HUES48 (cell line): Measurements from ENCODE around the gene RND2.
"Not testable (repeated sequence)": the region's sequence is repeated elsewhere in the genome, so short reads cannot be mapped to it uniquely, and the experiment has no call there.

Experiments used
- H3K27ac ChIP-seq: one replicate; pipeline ENCODE4 v1.7.0; 2013; ENCODE audit warnings: low read depth, low read length, inconsistent platforms
- H3K27me3 ChIP-seq: 2 replicates; pipeline ENCODE4 v1.6.1; 2013; ENCODE audit warnings: mild to moderate bottlenecking, low read length; ENCODE audit not compliant: control insufficient read depth, insufficient read depth
- H3K36me3 ChIP-seq: 2 replicates; pipeline ENCODE4 v1.6.1; 2013; ENCODE audit warnings: low read length; ENCODE audit not compliant: control insufficient read depth, insufficient read depth
- H3K4me1 ChIP-seq: 2 replicates; pipeline ENCODE4 v1.6.1; 2013; ENCODE audit warnings: mild to moderate bottlenecking, low read length; ENCODE audit not compliant: control insufficient read depth, insufficient read depth
- H3K4me3 ChIP-seq: 2 replicates; pipeline ENCODE4 v1.5.1; 2013; ENCODE audit warnings: mild to moderate bottlenecking, low read depth, low read length
- H3K9ac ChIP-seq: 2 replicates; pipeline ENCODE4 v1.6.1; 2013; ENCODE audit warnings: mild to moderate bottlenecking, low read depth, low read length, moderate library complexity
- H3K9me3 ChIP-seq: 2 replicates; pipeline ENCODE4 v1.6.1; 2013; ENCODE audit warnings: low read length; ENCODE audit not compliant: control insufficient read depth, insufficient read depth

Gene RND2

GRCh38 chr17:43051969-43052368, 26.9 kb downstream of the RND2 start:
- H3K4me3 ChIP-seq: no peak overlapping the region
- H3K27ac ChIP-seq: no peak overlapping the region
- H3K4me1 ChIP-seq: no peaks in the 10 kb centered on the region
- H3K27me3 ChIP-seq: no peaks in the 10 kb centered on the region
- peaks cover 67% of the 10 kb centered on the region for H3K36me3 ChIP-seq
- no peaks in the 10 kb centered on the region for H3K9me3 ChIP-seq
- H3K9ac ChIP-seq: no peak overlapping the region

- H3K4me1 ChIP-seq, H3K27me3 ChIP-seq, H3K9me3 ChIP-seq, H3K4me3 ChIP-seq, H3K27ac ChIP-seq, H3K9ac ChIP-seq: not testable (repeated sequence)
- H3K36me3 ChIP-seq: peaks cover 61% of the 10 kb centered on the region
These were observed 28.0 kb downstream of the RND2 start for GRCh38 chr17:43053008-43053407.

GRCh38 chr17:43056051-43056450, 31.0 kb downstream of the RND2 start:
- Histone ChIP-seq H3K9ac (no peak overlapping the region), H3K27me3 (no peaks in the 10 kb centered on the region), H3K36me3 (peaks cover 49% of the 10 kb centered on the region), H3K9me3 (no peaks in the 10 kb centered on the region), H3K4me1 (no peaks in the 10 kb centered on the region), H3K27ac (no peak overlapping the region), H3K4me3 (no peak overlapping the region)

GRCh38 chr17:43062984-43063638, 38.1 kb downstream of the RND2 start:
- no peak overlapping the region for H3K4me3 ChIP-seq
- H3K4me1 ChIP-seq: peaks cover 19% of the 10 kb centered on the region
- no peaks in the 10 kb centered on the region for H3K9me3 ChIP-seq
- peak overlapping the region; percentile 62 for H3K27ac ChIP-seq
- H3K27me3 ChIP-seq: no peaks in the 10 kb centered on the region
- H3K36me3 ChIP-seq: peaks cover 21% of the 10 kb centered on the region
- H3K9ac ChIP-seq: no peak overlapping the region

- Histone ChIP-seq H3K27ac (no peak overlapping the region), H3K36me3 (peaks cover 36% of the 10 kb centered on the region), H3K27me3 (no peaks in the 10 kb centered on the region), H3K9ac (0 out of 2 replicates have a peak overlapping the region, but pooled peaks have one; percentile 10), H3K9me3 (no peaks in the 10 kb centered on the region), H3K4me1 (peaks cover 13% of the 10 kb centered on the region), H3K4me3 (no peak overlapping the region)
These were observed 43.7 kb downstream of the RND2 start for GRCh38 chr17:43068570-43069367.

GRCh38 chr17:43069368-43069898, 44.4 kb downstream of the RND2 start:
- Histone ChIP-seq H3K27ac (no peak overlapping the region), H3K36me3 (peaks cover 42% of the 10 kb centered on the region), H3K4me1 (peaks cover 7% of the 10 kb centered on the region), H3K27me3 (no peaks in the 10 kb centered on the region), H3K4me3 (no peak overlapping the region), H3K9me3 (no peaks in the 10 kb centered on the region), H3K9ac (no peak overlapping the region)

GRCh38 chr17:43070257-43070656, 45.2 kb downstream of the RND2 start:
- Histone ChIP-seq H3K27me3 (no peaks in the 10 kb centered on the region), H3K4me1 (peaks cover 7% of the 10 kb centered on the region; the same call in 1 of the 2 replicates), H3K4me3 (no peak overlapping the region), H3K9me3 (no peaks in the 10 kb centered on the region), H3K36me3 (peaks cover 44% of the 10 kb centered on the region), H3K27ac (no peak overlapping the region), H3K9ac (no peak overlapping the region)

- no peaks in the 10 kb centered on the region for H3K9me3 ChIP-seq
- no peak overlapping the region for H3K4me3 ChIP-seq
- H3K27ac ChIP-seq: no peak overlapping the region
- H3K36me3 ChIP-seq: peaks cover 41% of the 10 kb centered on the region
- H3K27me3 ChIP-seq: no peaks in the 10 kb centered on the region
- no peak overlapping the region for H3K9ac ChIP-seq
- peaks cover 7% of the 10 kb centered on the region; the same call in 1 of the 2 replicates for H3K4me1 ChIP-seq
These were observed 45.8 kb downstream of the RND2 start for GRCh38 chr17:43070872-43071271.

GRCh38 chr17:43074869-43075268, 49.8 kb downstream of the RND2 start:
- Histone ChIP-seq H3K9ac (no peak overlapping the region), H3K4me3 (no peak overlapping the region), H3K27ac (no peak overlapping the region), H3K9me3 (no peaks in the 10 kb centered on the region), H3K27me3 (no peaks in the 10 kb centered on the region), H3K4me1 (peaks cover 14% of the 10 kb centered on the region), H3K36me3 (peaks cover 28% of the 10 kb centered on the region)

- H3K9me3 ChIP-seq: no peaks in the 10 kb centered on the region
- no peaks in the 10 kb centered on the region for H3K27me3 ChIP-seq
- no peak overlapping the region for H3K9ac ChIP-seq
- 0 out of 2 replicates have a peak overlapping the region, but pooled peaks have one; percentile 21 for H3K4me3 ChIP-seq
- H3K27ac ChIP-seq: peak overlapping the region; percentile 77
- H3K36me3 ChIP-seq: peaks cover 14% of the 10 kb centered on the region
- H3K4me1 ChIP-seq: peaks cover 16% of the 10 kb centered on the region
These were observed 54.7 kb downstream of the RND2 start for GRCh38 chr17:43079641-43080302.
